Endothelial cell of umbilical vein (primary cell): ENCODE data around the gene ST6GALNAC4. TPM values are rescaled to one million over a fixed set of nuclear protein-coding genes. Genes with fewer than 3 reads are reported as not detected.

Experiments used
- BruUV-seq: library from RNA; stranded (reverse); fragments of 400-500 nt; replicated peaks from 2 replicates; lab custom pipeline; 2021; lab: Mats Ljungman, UMichigan
- CTCF ChIA-PET: fragments of 300-600, 350-600 bp; sonication (Branson Sonifier 250); formaldehyde crosslinking; loops from one replicate; lab custom pipeline; 2021; ENCODE audit warnings: antibody characterized with exemption, inconsistent platforms; lab: Charles Lee
- POLR2A ChIA-PET: fragments of 300-600, 350-600 bp; sonication (Branson Sonifier 250); formaldehyde crosslinking; loops from one replicate; lab custom pipeline; 2021; ENCODE audit warnings: antibody characterized with exemption, inconsistent platforms; lab: Charles Lee
- DNase-seq: peaks from one replicate; pipeline ENCODE4 v3.0.0-alpha.2; 2011; ENCODE audit warnings: low read depth, low spot score
- FAIRE-seq: peaks from 2 replicates; lab custom pipeline; 2011; peaks lifted over from hg19 to GRCh38; lab: Jason Lieb, UNC
- H2AFZ ChIP-seq: 2 replicates; pipeline ENCODE4 v1.6.0; 2012; ENCODE audit warnings: low read depth, low read length, control low read depth, inconsistent platforms
- H3K27ac ChIP-seq: 2 replicates; pipeline ENCODE4 v1.5.1; 2011; ENCODE audit warnings: low read depth, mild to moderate bottlenecking, control low read depth, low read length, moderate library complexity; ENCODE audit not compliant: insufficient read depth
- H3K27me3 ChIP-seq, 2 experiments: 2 replicates each; pipeline versions ENCODE4 v1.6.0 to v1.6.1; 2011; ENCODE audit warnings: low read length in 2 of 2, mixed read lengths in 1 of 2; ENCODE audit not compliant: control insufficient read depth in 2 of 2, insufficient read depth in 2 of 2
- H3K36me3 ChIP-seq, 2 experiments: 2 replicates in 1 of 2; 3 replicates in 1 of 2; pipeline ENCODE4 v1.5.1; 2011; ENCODE audit warnings: low read length in 2 of 2, mild to moderate bottlenecking in 1 of 2, moderate library complexity in 1 of 2; ENCODE audit not compliant: control insufficient read depth in 2 of 2, insufficient read depth in 2 of 2; ENCODE audit errors: extremely low read depth in 1 of 2
- H3K4me1 ChIP-seq: 3 replicates; pipeline ENCODE4 v1.5.1; 2011; ENCODE audit warnings: mild to moderate bottlenecking, low read length; ENCODE audit not compliant: control insufficient read depth, insufficient read depth; ENCODE audit errors: extremely low read depth
- H3K4me2 ChIP-seq: 2 replicates; pipeline ENCODE4 v1.6.1; 2011; ENCODE audit warnings: low read length, control low read depth, mixed read lengths; ENCODE audit not compliant: insufficient read depth
- H3K4me3 ChIP-seq, 3 experiments: fragments of 200-600 bp in 1 of 3; sonication (generic), shearing (Covaris generic) in 1 of 3; replicated peaks in 1 of 3; 2 replicates each; pipeline ENCODE4 v1.5.1; 2011 to 2016; ENCODE audit warnings: control low read depth in 3 of 3, low read length in 3 of 3, mild to moderate bottlenecking in 2 of 3, inconsistent platforms in 1 of 3, low read depth in 1 of 3, moderate library complexity in 1 of 3; ENCODE audit not compliant: insufficient read depth in 1 of 3
- H3K79me2 ChIP-seq: 2 replicates; pipeline ENCODE4 v1.6.0; 2012; ENCODE audit warnings: low read length, inconsistent platforms; ENCODE audit not compliant: control insufficient read depth, insufficient read depth
- H3K9ac ChIP-seq: replicated peaks from 2 replicates; pipeline ENCODE3; 2011; ENCODE audit warnings: low read length, control low read depth; ENCODE audit not compliant: insufficient read depth; ENCODE audit errors: extremely low read depth
- H3K9me1 ChIP-seq: replicated peaks from 3 replicates; pipeline ENCODE4 v1.6.0; 2011; ENCODE audit warnings: mild to moderate bottlenecking, low read length; ENCODE audit not compliant: control insufficient read depth, insufficient read depth; ENCODE audit errors: extremely low read depth
- H3K9me3 ChIP-seq: replicated peaks from 2 replicates; pipeline ENCODE4 v1.5.1; 2012; ENCODE audit warnings: low read length, inconsistent platforms; ENCODE audit not compliant: control insufficient read depth, insufficient read depth
- H4K20me1 ChIP-seq: replicated peaks from 2 replicates; pipeline ENCODE3; 2011; ENCODE audit warnings: mild to moderate bottlenecking, low read length; ENCODE audit not compliant: control insufficient read depth, insufficient read depth; ENCODE audit errors: extremely low read depth
- CTCF ChIP-seq, 2 donors: IDR thresholded peaks; 1 replicate in 1 of 2; 2 replicates in 1 of 2; pipeline ENCODE4 v1.5.1; 2011; ENCODE audit warnings: low read length in 2 of 2, mild to moderate bottlenecking in 2 of 2, moderate library complexity in 2 of 2, control low read depth in 1 of 2, inconsistent platforms in 1 of 2, low read depth in 1 of 2; ENCODE audit not compliant: insufficient read depth in 1 of 2; ENCODE audit errors: extremely low read depth in 1 of 2
- FOS ChIP-seq: IDR thresholded peaks from 2 replicates; pipeline ENCODE4 v1.6.1; 2011; ENCODE audit warnings: mild to moderate bottlenecking, low read length, moderate library complexity, borderline replicate concordance; ENCODE audit not compliant: insufficient read depth
- GATA2 ChIP-seq: IDR thresholded peaks from 2 replicates; pipeline ENCODE4 v1.7.0; 2011; ENCODE audit warnings: low read depth, mild to moderate bottlenecking, moderate library complexity, mixed read lengths, low read length; ENCODE audit not compliant: insufficient read length, insufficient read depth
- JUN ChIP-seq: IDR thresholded peaks from 2 replicates; pipeline ENCODE4 v1.6.1; 2011; ENCODE audit warnings: borderline replicate concordance, low read depth; ENCODE audit not compliant: insufficient read length, insufficient read depth
- MAX ChIP-seq: IDR thresholded peaks from 2 replicates; pipeline ENCODE4 v1.6.1; 2011; ENCODE audit not compliant: insufficient read depth, insufficient read length
- MYC ChIP-seq: IDR thresholded peaks from one replicate; pipeline ENCODE4 v1.6.1; 2011; ENCODE audit warnings: mild to moderate bottlenecking, low read depth, low read length
- POLR2A ChIP-seq: IDR thresholded peaks from 2 replicates; pipeline ENCODE4 v1.6.1; 2012; ENCODE audit warnings: low read depth, mild to moderate bottlenecking, control low read depth, low read length
- POLR2AphosphoS5 ChIP-seq: IDR thresholded peaks from 2 replicates; pipeline ENCODE4 v1.6.1; 2012; ENCODE audit warnings: low read depth, mild to moderate bottlenecking, control low read depth, low read length, moderate library complexity; ENCODE audit not compliant: insufficient read depth
- dilution Hi-C: fragments of 300-500 bp; cut with MboI; formaldehyde crosslinking; loops from one replicate; pipeline ENCODE4 v1.15.0; 2019; ENCODE audit warnings: low sequenced_read_pairs; ENCODE audit not compliant: extremely low pct_ligation_motif_present
- intact Hi-C: fragments of 100-400 bp; cut with micrococcal nuclease; formaldehyde crosslinking; loops from one replicate; pipeline ENCODE4 v1.10.0; 2022
- polyA plus RNA-seq, 4 experiments: library from polyadenylated mRNA; depleted of rRNA in 3 of 4; stranded (reverse) in 3 of 4; unstranded in 1 of 4; fragments of >200 nt; gene quantifications; 2 replicates each; pipeline versions ENCODE4 v1.2.1 to v1.2.3, GENCODE V29; 2011 to 2012; ENCODE audit warnings: missing spikeins in 1 of 4
- total RNA-seq: library from RNA; stranded (reverse); gene quantifications from 2 replicates; pipeline ENCODE4 v1.2.3, GENCODE V29; 2021

Gene ST6GALNAC4
- total and polyA plus RNA-seq, 2 donors (not counting 3 experiments of a cell fraction or from before 2014, with no cell fraction given), result 45.9 to 85.3 TPM

GRCh38 chr9:127915325-127915752, 1.5 kb downstream of the ST6GALNAC4 start:
- H3K9ac ChIP-seq, result no peak overlapping the region
- dilution Hi-C loops, result no loop called here
- ChIA-PET CTCF (interaction anchor here (1.2 to 2.3 kb wide), 3 partner anchors 8 to 181 kb away, joined by 3 to 9 read pairs (median 6); partner anchors contain the start of genes ST6GALNAC6 and TOR2A), POLR2A (no interaction called here)
- H3K9me3 ChIP-seq, result no peaks in the 10 kb centered on the region
- H4K20me1 ChIP-seq, result no peaks in the 10 kb centered on the region
- H3K27me3 ChIP-seq, result no peaks in the 10 kb centered on the region
- BruUV-seq, result no TSS peak
- FAIRE-seq (no peak), DNase-seq (no peak)
- intact Hi-C loops, result loop anchor here (5.0 to 10.0 kb wide), 2 partner anchors 391 to 413 kb away; no protein-coding TSS in a partner anchor
- H3K4me2 ChIP-seq, result no peak overlapping the region
- peaks cover 0 to 19% of the 10 kb centered on the region in 2 experiments for H3K36me3 ChIP-seq
- no peak overlapping the region for H3K4me3 ChIP-seq
- peaks cover 12% of the 10 kb centered on the region for H3K79me2 ChIP-seq
- TF ChIP-seq GATA2, result no peak
- no peaks in the 10 kb centered on the region for H3K9me1 ChIP-seq
- peak overlapping the region; percentile 22 for H3K27ac ChIP-seq
- H3K4me1 ChIP-seq, result peaks cover 35% of the 10 kb centered on the region
- no peak overlapping the region for H2AFZ ChIP-seq

- H3K36me3 ChIP-seq, result peaks cover 0 to 24% of the 10 kb centered on the region in 2 experiments
- no peaks in the 10 kb centered on the region for H4K20me1 ChIP-seq
- intact Hi-C loops, result loop anchor here (10.0 kb wide), 1 partner anchor 389 kb away; no protein-coding TSS in a partner anchor
- H3K9me1 ChIP-seq, result no peaks in the 10 kb centered on the region
- BruUV-seq, result no TSS peak
- no peak for TF ChIP-seq MAX
- no peak for TF ChIP-seq MYC
- TF ChIP-seq FOS, result no peak
- no peak for TF ChIP-seq GATA2
- TF ChIP-seq POLR2A, result no peak
- TF ChIP-seq JUN, result no peak
- no peak for TF ChIP-seq POLR2AphosphoS5
- no peak for TF ChIP-seq CTCF (IDR thresholded peaks at IDR 0.05; ENCODE audit: extremely low read depth in 1 of 2, insufficient read depth in 1 of 2, low read depth in 1 of 2, low read length in 2 of 2)
- H3K27me3 ChIP-seq, result no peaks in the 10 kb centered on the region
- H3K4me2 ChIP-seq, result no peak overlapping the region
- ChIA-PET POLR2A (no interaction called here), CTCF (interaction anchor here (1.2 kb wide), 2 partner anchors 44 to 157 kb away, joined by 3 to 4 read pairs; no protein-coding TSS in a partner anchor)
- no peak overlapping the region for H3K4me3 ChIP-seq
- no peak overlapping the region for H3K9ac ChIP-seq
- no peak overlapping the region for H2AFZ ChIP-seq
- dilution Hi-C loops, result no loop called here
- no peak overlapping the region for H3K27ac ChIP-seq
- H3K79me2 ChIP-seq, result peaks cover 12% of the 10 kb centered on the region
- FAIRE-seq, result no peak
- H3K4me1 ChIP-seq, result peaks cover 30% of the 10 kb centered on the region
- no peaks in the 10 kb centered on the region for H3K9me3 ChIP-seq
- no peak for DNase-seq
These were observed 3.2 kb downstream of the ST6GALNAC4 start for GRCh38 chr9:127913682-127914081.
